ENCODE data around the gene C16orf95. TPM values are rescaled to one million over a fixed set of nuclear protein-coding genes. Genes with fewer than 3 reads are reported as not detected.

The C16orf95 gene
- total RNA-seq, 1 experiment from 2014 or later: 8.0 TPM

- DNase-seq (ENCODE audit: low spot score): no peak
These were observed 15.0 kb upstream of the C16orf95 start for GRCh38 chr16:87332150-87332549.

GRCh38 chr16:87331241-87331801 is 14.1 kb upstream of the C16orf95 start:
- no peak for DNase-seq (ENCODE audit: low spot score)

- no peak for DNase-seq (ENCODE audit: low spot score)
These were observed 13.5 kb upstream of the C16orf95 start for GRCh38 chr16:87330646-87331045.

- DNase-seq (ENCODE audit: low spot score): no peak
These were observed 13.0 kb upstream of the C16orf95 start for GRCh38 chr16:87330257-87330624.

GRCh38 chr16:87329436-87330256 is 12.5 kb upstream of the C16orf95 start:
- no peak for DNase-seq (ENCODE audit: low spot score)

- DNase-seq (ENCODE audit: low spot score): no peak
These were observed 11.7 kb upstream of the C16orf95 start for GRCh38 chr16:87328846-87329245.

- DNase-seq (ENCODE audit: low spot score): no peak
These were observed 10.8 kb upstream of the C16orf95 start for GRCh38 chr16:87327798-87328495.

GRCh38 chr16:87326151-87326571 is 9.0 kb upstream of the C16orf95 start:
- DNase-seq (ENCODE audit: low spot score): no peak

- no peak for DNase-seq (ENCODE audit: low spot score)
These were observed 8.2 kb upstream of the C16orf95 start for GRCh38 chr16:87325423-87325858.

- no peak for DNase-seq (ENCODE audit: low spot score)
These were observed 7.5 kb upstream of the C16orf95 start for GRCh38 chr16:87324411-87325275.

- DNase-seq (ENCODE audit: low spot score): no peak
These were observed 6.7 kb upstream of the C16orf95 start for GRCh38 chr16:87323727-87324410.

GRCh38 chr16:87322833-87323726 is 5.9 kb upstream of the C16orf95 start:
- DNase-seq (ENCODE audit: low spot score): no peak

- no peak for DNase-seq (ENCODE audit: low spot score)
These were observed 5.2 kb upstream of the C16orf95 start for GRCh38 chr16:87322360-87322759.

GRCh38 chr16:87321336-87322107 is 4.3 kb upstream of the C16orf95 start:
- no peak for DNase-seq (ENCODE audit: low spot score)

GRCh38 chr16:87320510-87321227 is 3.5 kb upstream of the C16orf95 start:
- no peak for DNase-seq (ENCODE audit: low spot score)

- DNase-seq (ENCODE audit: low spot score): no peak
These were observed 2.9 kb upstream of the C16orf95 start for GRCh38 chr16:87319997-87320491.

GRCh38 chr16:87319011-87319410 is 1.8 kb upstream of the C16orf95 start:
- DNase-seq (ENCODE audit: low spot score): no peak

Measured in H4 (cell line).